ENCODE measurements around the gene TLR9. TPM values are rescaled to one million over a fixed set of nuclear protein-coding genes. Genes with fewer than 3 reads are reported as not detected.
A peak's percentile ranks its signal among the peaks of the same experiment; 100 is the strongest.

The TLR9 gene
- total and polyA plus RNA-seq, 9 of the 15 experiments (the other 6 are each of a cell fraction or from before 2014, with no cell fraction given): not detected

- DNase-seq (ENCODE audit: extremely low read depth in 1 of 4, low spot score in 3 of 4) (no peak), FAIRE-seq (no peak), ATAC-seq (no peak)
- H3K4me1 ChIP-seq (replicated peaks in 1 of 2; ENCODE audit: control insufficient read depth in 2 of 2, insufficient read depth in 2 of 2, low read length in 2 of 2): peaks cover 4 to 48% of the 10 kb centered on the region in 2 experiments; a peak in 2 of 5 replicates
- no peak overlapping the region for H3K27ac ChIP-seq (ENCODE audit: extremely low read depth, low read depth, low read length)
- ChIA-PET CTCF (ENCODE audit: low intra/inter-chr PET ratio) (no interaction called here), POLR2A (no interaction called here)
- H3K9me1 ChIP-seq (ENCODE audit: control insufficient read depth, insufficient read depth, low read length): no peaks in the 10 kb centered on the region
- TSS peak; percentile 57 for BruUV-seq (replicated peaks)
- H4K20me1 ChIP-seq (replicated peaks; ENCODE audit: control insufficient read depth, insufficient read depth, low read length): no peaks in the 10 kb centered on the region; the same call in 1 of the 2 replicates
- no peak overlapping the region for H3K4me2 ChIP-seq (ENCODE audit: insufficient read depth, low read length)
- H3K36me3 ChIP-seq (ENCODE audit: control insufficient read depth, insufficient read depth, low read length): peaks cover 31% of the 10 kb centered on the region; the same call in 2 of the 3 replicates
- TF ChIP-seq RBFOX2 (IDR thresholded peaks at IDR 0.05; ENCODE audit: low read depth, low read length) (peak; percentile 36), POLR2G (IDR thresholded peaks at IDR 0.05; ENCODE audit: low read depth, low read length) (0 out of 2 replicates have a peak, but pooled peaks have one; percentile 25), ZFP1 (CRISPR knock-in tag; IDR thresholded peaks at IDR 0.05) (no peak)
- no peaks in the 10 kb centered on the region for H3K27me3 ChIP-seq (ENCODE audit: control insufficient read depth in 2 of 2, insufficient read depth in 2 of 2, low read length in 2 of 2)
- in situ Hi-C loops (cut with MboI): no loop called here
- H3K79me2 ChIP-seq (ENCODE audit: control insufficient read depth, insufficient read depth, low read length): no peaks in the 10 kb centered on the region; the same call in 2 of the 3 replicates
- intact Hi-C loops (cut with micrococcal nuclease): no loop called here
- peak overlapping the region in 1 of 2 experiments; percentile 35; a peak in 1 of 4 replicates for H3K9ac ChIP-seq (ENCODE audit: insufficient read depth in 1 of 2, low read depth in 2 of 2, low read length in 2 of 2)
- no peak overlapping the region for H3K4me3 ChIP-seq
- WGBS (ENCODE audit: insufficient coverage, low coverage, missing lambda C conversion rate): 90% methylated on average over 18 of the region's 21 CpGs
- H2AFZ ChIP-seq (ENCODE audit: low read depth, low read length): no peak overlapping the region
- H3K9me3 ChIP-seq (replicated peaks; ENCODE audit: control insufficient read depth, insufficient read depth, low read depth, low read length): no peaks in the 10 kb centered on the region
Measured at GRCh38 chr3:52228751-52229291, 3.4 kb upstream of the TLR9 start.

DNA sequence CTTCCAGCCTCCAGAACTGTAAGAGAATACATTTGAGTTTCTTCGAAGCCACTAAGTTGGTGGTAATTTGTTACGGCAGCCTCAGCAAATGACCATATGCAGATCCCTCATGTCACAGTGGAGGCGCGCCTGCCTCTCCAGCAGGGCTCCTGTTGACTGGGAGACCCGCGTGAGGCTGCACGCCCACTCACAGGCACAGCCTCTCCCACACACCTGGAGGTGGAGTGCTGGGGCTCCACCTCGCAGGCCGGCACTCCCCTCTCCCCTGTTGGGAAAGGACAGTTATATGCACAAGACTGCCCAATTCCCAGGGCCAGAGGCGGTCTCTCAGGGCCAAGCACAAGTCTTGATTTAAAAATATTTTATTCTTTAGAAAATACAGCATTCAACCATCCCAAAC lies 2.8 kb upstream of the TLR9 start:
- H4K20me1 ChIP-seq (replicated peaks; ENCODE audit: control insufficient read depth, insufficient read depth, low read length): no peaks in the 10 kb centered on the region; the same call in 1 of the 2 replicates
- H3K9me1 ChIP-seq (ENCODE audit: control insufficient read depth, insufficient read depth, low read length): no peaks in the 10 kb centered on the region
- TF ChIP-seq SFPQ (IDR thresholded peaks at IDR 0.05; ENCODE audit: low read depth, low read length) (no peak), ZSCAN29 (IDR thresholded peaks at IDR 0.05) (no peak), NFIC (IDR thresholded peaks at IDR 0.05) (no peak), RBFOX2 (IDR thresholded peaks at IDR 0.05; ENCODE audit: low read depth, low read length) (peak; percentile 26; the same call in 1 of the 2 replicates), TCF7L2 (IDR thresholded peaks at IDR 0.05; ENCODE audit: low read depth, low read length) (no peak), MIER1 (IDR thresholded peaks at IDR 0.05; ENCODE audit: low read depth) (no peak), PATZ1 (CRISPR knock-in tag; IDR thresholded peaks at IDR 0.05; ENCODE audit: borderline replicate concordance) (no peak), EGR1 (conservative IDR thresholded peaks at IDR 0.05) (peak; percentile 75), ETV5 (CRISPR knock-in tag; IDR thresholded peaks at IDR 0.05; ENCODE audit: low read depth) (no peak)
- peak; percentile 23 for FAIRE-seq
- peaks cover 4 to 50% of the 10 kb centered on the region in 2 experiments; a peak in 2 of 5 replicates for H3K4me1 ChIP-seq (replicated peaks in 1 of 2; ENCODE audit: control insufficient read depth in 2 of 2, insufficient read depth in 2 of 2, low read length in 2 of 2)
- H3K27me3 ChIP-seq (ENCODE audit: control insufficient read depth in 2 of 2, insufficient read depth in 2 of 2, low read length in 2 of 2): no peaks in the 10 kb centered on the region
- peak in 1 of 4 experiments; percentile 25 for DNase-seq (ENCODE audit: extremely low read depth in 1 of 4, low spot score in 3 of 4)
- ATAC-seq: no peak
- no peak overlapping the region for H3K4me2 ChIP-seq (ENCODE audit: insufficient read depth, low read length)
- peak overlapping the region in 1 of 2 experiments; percentile 74; a peak in 2 of 4 replicates for H3K9ac ChIP-seq (ENCODE audit: insufficient read depth in 1 of 2, low read depth in 2 of 2, low read length in 2 of 2)
- no TSS peak for BruUV-seq (replicated peaks)
- in situ Hi-C loops (cut with MboI): no loop called here
- ChIA-PET POLR2A (interaction anchor here (1.9 kb wide), 1 partner anchor 9 kb away, joined by 8 read pairs; no protein-coding TSS in a partner anchor), CTCF (ENCODE audit: low intra/inter-chr PET ratio) (no interaction called here)
- no peak overlapping the region for H2AFZ ChIP-seq (ENCODE audit: low read depth, low read length)
- 62% methylated on average over 3 of the region's 10 CpGs for WGBS (ENCODE audit: insufficient coverage, low coverage, missing lambda C conversion rate)
- no peaks in the 10 kb centered on the region; the same call in 2 of the 3 replicates for H3K79me2 ChIP-seq (ENCODE audit: control insufficient read depth, insufficient read depth, low read length)
- intact Hi-C loops (cut with micrococcal nuclease): no loop called here
- H3K4me3 ChIP-seq: no peak overlapping the region
- H3K36me3 ChIP-seq (ENCODE audit: control insufficient read depth, insufficient read depth, low read length): peaks cover 31% of the 10 kb centered on the region; the same call in 2 of the 3 replicates
- no peak overlapping the region for H3K27ac ChIP-seq (ENCODE audit: extremely low read depth, low read depth, low read length)
- no peaks in the 10 kb centered on the region for H3K9me3 ChIP-seq (replicated peaks; ENCODE audit: control insufficient read depth, insufficient read depth, low read depth, low read length)

All from K562 (cell line).